Skeletal muscle satellite cell (primary cell): Measurements from ENCODE around the gene FNIP1.
"Not testable (repeated sequence)": the region's sequence is repeated elsewhere in the genome, so short reads cannot be mapped to it uniquely, and the experiment has no call there.

ENCODE experiments used
- H3K27me3 ChIP-seq: 2 replicates; pipeline ENCODE4 v1.7.0; 2013; ENCODE audit warnings: low read length; ENCODE audit not compliant: control insufficient read depth, insufficient read depth
- H3K36me3 ChIP-seq: 2 replicates; pipeline ENCODE4 v1.7.0; 2013; ENCODE audit warnings: mild to moderate bottlenecking, control low read depth, low read length; ENCODE audit not compliant: insufficient read depth
- H3K4me1 ChIP-seq: 2 replicates; pipeline ENCODE4 v1.7.0; 2013; ENCODE audit warnings: low read length; ENCODE audit not compliant: control insufficient read depth, insufficient read depth
- H3K4me2 ChIP-seq: 2 replicates; pipeline ENCODE4 v1.7.0; 2013; ENCODE audit warnings: mild to moderate bottlenecking, low read length
- H3K4me3 ChIP-seq: 2 replicates; pipeline ENCODE4 v1.7.0; 2013; ENCODE audit warnings: low read length
- H3K9ac ChIP-seq: 2 replicates; pipeline ENCODE4 v1.7.0; 2013; ENCODE audit warnings: mild to moderate bottlenecking, low read depth, low read length, moderate library complexity
- H3K9me3 ChIP-seq: replicated peaks from 2 replicates; pipeline ENCODE4 v1.7.0; 2013; ENCODE audit warnings: mild to moderate bottlenecking, control low read depth, low read length

Gene FNIP1

DNA sequence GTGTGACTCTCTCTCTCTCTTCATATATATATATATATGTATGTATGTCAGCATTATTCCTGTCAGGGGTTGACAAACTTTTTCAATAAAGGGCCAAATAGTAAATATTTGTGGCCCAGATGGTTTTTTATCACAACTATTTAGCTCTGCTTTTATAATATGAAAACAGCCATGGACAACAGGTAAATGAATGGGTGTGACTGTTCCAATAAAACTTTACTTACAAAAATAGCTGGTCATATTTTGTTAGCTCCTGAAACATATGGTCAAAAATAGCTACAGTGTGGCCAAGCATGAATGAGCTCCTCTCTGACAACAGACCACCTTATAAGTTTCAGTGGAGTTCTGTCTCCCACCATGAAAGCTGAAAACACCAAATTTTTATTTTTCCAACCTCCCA lies 183.4 kb downstream of the FNIP1 start:
- Histone ChIP-seq H3K4me2 (no peak overlapping the region), H3K9me3 (no peaks in the 10 kb centered on the region), H3K36me3 (no peaks in the 10 kb centered on the region), H3K4me1 (peaks cover 20% of the 10 kb centered on the region), H3K27me3 (no peaks in the 10 kb centered on the region), H3K9ac (no peak overlapping the region), H3K4me3 (no peak overlapping the region)

- no peak overlapping the region for H3K4me2 ChIP-seq
- H3K9me3 ChIP-seq = no peaks in the 10 kb centered on the region
- no peak overlapping the region for H3K9ac ChIP-seq
- peaks cover 20% of the 10 kb centered on the region for H3K4me1 ChIP-seq
- H3K36me3 ChIP-seq = no peaks in the 10 kb centered on the region
- H3K4me3 ChIP-seq = no peak overlapping the region
- H3K27me3 ChIP-seq = no peaks in the 10 kb centered on the region
Observed at GRCh38 chr5:131611064-131611381, 185.8 kb downstream of the FNIP1 start.

- Histone ChIP-seq H3K9ac (no peak overlapping the region), H3K27me3 (no peaks in the 10 kb centered on the region), H3K9me3 (no peaks in the 10 kb centered on the region), H3K36me3 (no peaks in the 10 kb centered on the region), H3K4me3 (no peak overlapping the region), H3K4me1 (peaks cover 19% of the 10 kb centered on the region), H3K4me2 (peak overlapping the region; percentile 7)
Observed at GRCh38 chr5:131610198-131611063, 186.4 kb downstream of the FNIP1 start.

DNA sequence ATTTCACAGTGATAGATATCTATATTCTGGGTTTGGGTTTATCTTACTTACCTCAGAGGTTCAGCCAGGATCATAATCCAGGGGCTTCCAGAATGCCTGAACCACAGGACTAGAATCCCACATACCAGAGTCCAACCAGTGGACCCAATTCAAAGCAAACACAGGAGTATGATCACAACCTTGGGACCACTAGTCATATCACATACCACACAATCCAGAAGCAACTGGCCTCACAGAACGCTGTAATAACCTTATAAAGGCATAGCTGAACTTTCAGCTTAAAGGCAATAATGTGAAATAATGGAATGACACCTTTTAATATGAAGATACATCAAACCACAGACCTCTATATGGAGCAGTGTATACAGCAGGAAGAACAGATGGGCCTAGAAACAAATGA lies 187.0 kb downstream of the FNIP1 start:
- Histone ChIP-seq H3K4me1 (peaks cover 13% of the 10 kb centered on the region), H3K27me3 (no peaks in the 10 kb centered on the region), H3K9me3 (no peaks in the 10 kb centered on the region), H3K4me3 (no peak overlapping the region), H3K36me3 (no peaks in the 10 kb centered on the region), H3K4me2 (no peak overlapping the region), H3K9ac (no peak overlapping the region)

DNA sequence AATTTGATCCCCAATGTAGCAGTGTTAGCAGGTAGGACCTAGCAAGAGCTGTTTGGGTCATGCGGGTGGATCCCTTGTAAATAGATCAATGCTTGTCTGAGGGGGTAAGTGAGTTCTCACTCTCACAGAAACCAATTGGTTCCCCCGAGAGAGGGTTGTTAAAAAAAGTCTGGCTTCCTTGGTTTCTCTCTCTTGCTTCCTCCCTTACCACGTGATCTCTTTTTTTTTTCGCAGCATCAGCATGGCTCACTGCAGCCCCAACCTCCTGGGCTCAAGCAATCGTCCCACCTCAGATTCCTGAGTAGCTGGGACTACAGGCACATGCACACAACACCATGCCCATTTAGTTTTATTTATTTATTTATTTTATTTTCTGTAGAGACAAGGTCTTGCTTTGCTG lies 188.2 kb downstream of the FNIP1 start:
- Histone ChIP-seq H3K9ac (no peak overlapping the region), H3K4me3 (no peak overlapping the region), H3K36me3 (no peaks in the 10 kb centered on the region), H3K4me1 (peaks cover 13% of the 10 kb centered on the region), H3K4me2 (no peak overlapping the region), H3K9me3 (no peaks in the 10 kb centered on the region), H3K27me3 (no peaks in the 10 kb centered on the region)

GRCh38 chr5:131607903-131608540 lies 188.8 kb downstream of the FNIP1 start:
- H3K27me3 ChIP-seq = no peaks in the 10 kb centered on the region
- H3K4me2 ChIP-seq = no peak overlapping the region
- no peaks in the 10 kb centered on the region for H3K9me3 ChIP-seq
- no peaks in the 10 kb centered on the region for H3K36me3 ChIP-seq
- no peak overlapping the region for H3K4me3 ChIP-seq
- H3K4me1 ChIP-seq = peaks cover 13% of the 10 kb centered on the region
- no peak overlapping the region for H3K9ac ChIP-seq

- H3K9ac ChIP-seq = no peak overlapping the region
- H3K27me3 ChIP-seq = no peaks in the 10 kb centered on the region
- no peak overlapping the region for H3K4me3 ChIP-seq
- peaks cover 4% of the 10 kb centered on the region for H3K36me3 ChIP-seq
- H3K9me3 ChIP-seq = no peaks in the 10 kb centered on the region
- H3K4me2 ChIP-seq = no peak overlapping the region
- peaks cover 13% of the 10 kb centered on the region for H3K4me1 ChIP-seq
Observed at GRCh38 chr5:131607418-131607817, 189.4 kb downstream of the FNIP1 start.

DNA sequence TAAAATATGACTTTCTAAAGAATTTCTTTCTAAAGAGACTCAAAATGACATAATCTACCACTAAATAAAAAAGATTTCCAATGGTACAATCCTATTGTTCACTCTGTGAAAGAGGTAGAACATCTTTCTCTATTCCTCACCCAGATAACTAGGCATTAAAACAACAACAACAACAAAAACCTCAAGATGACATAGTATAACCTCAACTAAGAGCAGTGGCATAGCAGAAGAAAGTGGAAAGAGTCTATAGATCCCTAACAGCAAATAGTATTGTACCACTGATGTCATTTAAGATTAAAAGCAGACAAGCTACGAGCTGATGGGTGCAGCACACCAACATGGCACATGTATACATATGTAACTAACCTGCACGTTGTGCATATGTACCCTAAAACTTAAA lies 191.7 kb downstream of the FNIP1 start:
- no peak overlapping the region for H3K9ac ChIP-seq
- H3K4me1 ChIP-seq = peaks cover 3% of the 10 kb centered on the region
- H3K27me3 ChIP-seq = no peaks in the 10 kb centered on the region
- peaks cover 6% of the 10 kb centered on the region for H3K36me3 ChIP-seq
- no peaks in the 10 kb centered on the region for H3K9me3 ChIP-seq
- no peak overlapping the region for H3K4me3 ChIP-seq
- no peak overlapping the region for H3K4me2 ChIP-seq

DNA sequence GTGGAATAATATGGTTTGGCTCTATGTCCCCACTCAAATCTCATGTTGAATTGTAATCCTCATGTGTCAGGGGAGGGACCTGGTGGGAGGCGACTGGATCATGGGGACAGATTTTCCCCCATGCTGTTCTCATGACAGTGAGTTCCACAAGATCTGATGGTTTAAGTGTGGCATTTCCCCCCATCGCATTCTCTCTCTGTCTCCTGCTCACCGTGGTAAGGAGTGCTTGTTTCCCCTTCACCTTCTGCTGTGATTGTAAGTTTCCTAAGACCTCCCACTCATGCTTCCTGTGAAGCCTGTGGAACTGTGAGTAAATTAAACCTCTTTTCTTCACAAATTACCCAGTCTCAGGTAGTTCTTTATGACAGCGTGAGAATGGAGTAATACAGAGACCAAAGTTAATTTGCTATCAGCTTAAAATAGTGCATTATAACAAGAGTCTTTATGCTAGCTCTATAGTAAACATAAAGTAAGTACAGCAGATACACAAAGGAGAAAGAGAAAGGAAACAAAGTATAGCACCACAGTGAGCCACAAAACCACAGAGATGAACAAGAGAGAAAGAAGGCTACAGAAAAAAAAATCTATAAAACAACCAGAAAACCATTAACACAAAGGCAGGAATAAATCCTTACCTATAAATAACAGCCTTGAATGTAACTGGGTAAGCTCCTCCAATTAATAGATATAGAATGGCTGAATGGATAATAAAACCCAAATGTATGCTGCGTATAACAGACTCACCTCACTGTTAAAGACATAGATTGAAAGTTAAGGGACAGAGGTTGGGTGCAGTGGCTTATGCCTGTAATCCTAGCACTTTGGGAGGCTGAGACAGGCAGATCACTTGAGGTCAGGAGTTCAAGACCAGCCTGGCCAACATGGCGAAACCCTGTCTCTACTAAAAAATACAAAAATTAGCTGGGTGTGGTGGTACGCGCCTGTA lies 201.5 kb downstream of the FNIP1 start:
- H3K4me3 ChIP-seq = no peak overlapping the region
- H3K9ac ChIP-seq = no peak overlapping the region
- H3K4me2 ChIP-seq = no peak overlapping the region
- H3K27me3 ChIP-seq = no peaks in the 10 kb centered on the region
- H3K9me3 ChIP-seq = no peaks in the 10 kb centered on the region
- H3K36me3 ChIP-seq = peaks cover 2% of the 10 kb centered on the region
- no peaks in the 10 kb centered on the region for H3K4me1 ChIP-seq

GRCh38 chr5:131593921-131594320 lies 202.9 kb downstream of the FNIP1 start:
- Histone ChIP-seq H3K9ac (no peak overlapping the region), H3K27me3 (no peaks in the 10 kb centered on the region), H3K36me3 (peaks cover 2% of the 10 kb centered on the region), H3K4me2 (no peak overlapping the region), H3K9me3 (no peaks in the 10 kb centered on the region), H3K4me3 (no peak overlapping the region), H3K4me1 (no peaks in the 10 kb centered on the region)

DNA sequence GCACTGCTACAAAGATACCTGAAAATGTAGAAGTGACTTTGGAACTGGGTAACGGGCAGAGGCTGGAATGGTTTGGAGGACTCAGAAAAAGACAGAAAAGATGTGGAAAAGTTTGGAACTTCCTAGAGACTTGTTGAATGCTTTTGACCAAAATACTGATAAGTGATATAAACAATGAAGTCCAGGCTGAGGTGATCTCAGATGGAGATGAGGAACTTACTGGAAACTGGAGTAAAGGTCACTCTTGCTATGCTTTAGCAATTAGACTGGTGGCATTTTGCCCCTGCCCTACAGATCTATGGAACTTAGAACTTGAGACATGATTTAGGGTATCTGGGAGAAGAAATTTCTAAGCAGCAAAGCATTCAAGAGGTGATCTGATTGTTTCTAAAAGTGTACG lies 203.4 kb downstream of the FNIP1 start:
- not testable (repeated sequence) for H3K36me3 ChIP-seq, H3K4me3 ChIP-seq, H3K9me3 ChIP-seq

More for the DNA sequence above, 203.4 kb downstream of the FNIP1 start:
- not testable (repeated sequence) for H3K9ac ChIP-seq, H3K4me2 ChIP-seq, H3K27me3 ChIP-seq, H3K4me1 ChIP-seq
